Epithelial cell of prostate (primary cell): ENCODE data around the gene MAN1A1.

Experiments
- DNase-seq: peaks from one replicate; pipeline ENCODE4 v3.0.0-alpha.2; 2011; ENCODE audit warnings: low read depth, low spot score
- H3K27ac ChIP-seq: fragments of 450-650 bp; 2 replicates; pipeline ENCODE4 v1.5.1; 2017; ENCODE audit warnings: mild to moderate bottlenecking

Gene MAN1A1

DNA sequence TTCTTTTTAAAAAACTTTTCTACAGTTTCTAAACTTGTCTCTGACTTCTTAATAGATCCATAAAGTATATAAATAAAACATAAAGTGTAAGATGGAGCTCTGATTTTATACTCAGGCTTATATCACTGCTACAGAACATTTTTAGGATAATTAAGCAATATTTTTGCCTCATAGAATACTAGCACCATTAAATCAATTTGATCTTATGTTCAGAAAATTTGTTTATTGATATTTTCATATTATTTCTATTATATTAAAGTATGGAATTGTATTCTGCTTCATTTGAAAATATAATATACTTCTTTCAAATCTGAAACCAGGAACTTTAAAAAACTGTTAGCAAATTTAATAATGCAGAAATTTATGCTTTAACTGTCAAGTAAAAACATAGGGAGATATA lies 106.5 kb downstream of the MAN1A1 start:
- no peak for DNase-seq
- no peak overlapping the region for H3K27ac ChIP-seq

DNA sequence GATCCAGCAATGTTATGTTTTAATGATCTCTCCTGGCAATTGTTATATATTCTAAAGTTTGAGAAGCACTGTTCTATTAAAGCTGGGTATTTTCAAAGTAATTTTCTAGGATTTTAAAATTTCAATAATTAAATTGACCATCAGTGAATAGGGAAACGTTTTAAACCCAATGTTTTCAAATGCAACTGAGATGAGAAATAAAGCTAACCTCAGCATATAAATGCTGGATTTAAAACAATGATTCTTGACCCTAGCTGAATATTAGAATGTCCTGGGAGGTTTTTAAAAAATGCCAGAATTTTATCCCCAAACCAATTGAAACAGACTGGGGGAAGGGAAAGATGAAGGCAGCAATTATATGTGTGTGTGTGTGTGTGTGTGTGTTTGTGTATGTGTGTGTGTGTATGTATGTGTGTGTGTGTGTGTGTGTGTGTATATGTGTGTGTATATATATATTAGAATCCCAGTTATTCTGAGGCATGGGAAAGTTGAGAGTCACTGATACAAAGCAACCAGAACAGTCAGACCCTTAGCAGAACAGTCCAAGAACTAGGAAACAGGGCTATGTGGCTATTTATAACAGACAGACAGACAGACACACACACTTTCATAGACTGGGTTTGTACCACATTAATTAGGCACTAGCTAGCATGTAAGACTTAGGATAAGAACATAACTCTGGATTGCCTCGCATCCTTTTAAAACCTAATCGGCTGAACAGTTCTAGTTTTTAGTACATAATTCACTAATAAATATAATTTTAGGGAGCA lies 107.8 kb downstream of the MAN1A1 start:
- no peak for DNase-seq
- H3K27ac ChIP-seq, result no peak overlapping the region

DNA sequence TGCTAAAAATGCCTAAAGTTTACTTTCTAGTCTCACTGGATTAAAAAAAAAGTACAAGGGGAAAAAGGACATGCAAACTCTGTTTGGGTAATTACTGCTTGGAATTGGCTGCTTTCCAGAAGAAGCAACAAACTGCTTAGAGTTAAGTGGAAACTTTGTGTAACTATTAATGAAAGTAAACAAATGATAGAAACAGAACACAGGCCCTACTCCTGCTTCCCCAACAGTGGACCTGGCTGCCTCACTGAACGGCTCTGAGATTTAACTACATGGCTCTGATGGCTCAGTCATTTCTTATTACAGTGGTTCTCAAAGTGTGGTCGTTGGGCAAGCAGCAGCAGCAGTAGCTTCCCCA lies 108.5 kb downstream of the MAN1A1 start:
- no peak for DNase-seq
- no peak overlapping the region for H3K27ac ChIP-seq

DNA sequence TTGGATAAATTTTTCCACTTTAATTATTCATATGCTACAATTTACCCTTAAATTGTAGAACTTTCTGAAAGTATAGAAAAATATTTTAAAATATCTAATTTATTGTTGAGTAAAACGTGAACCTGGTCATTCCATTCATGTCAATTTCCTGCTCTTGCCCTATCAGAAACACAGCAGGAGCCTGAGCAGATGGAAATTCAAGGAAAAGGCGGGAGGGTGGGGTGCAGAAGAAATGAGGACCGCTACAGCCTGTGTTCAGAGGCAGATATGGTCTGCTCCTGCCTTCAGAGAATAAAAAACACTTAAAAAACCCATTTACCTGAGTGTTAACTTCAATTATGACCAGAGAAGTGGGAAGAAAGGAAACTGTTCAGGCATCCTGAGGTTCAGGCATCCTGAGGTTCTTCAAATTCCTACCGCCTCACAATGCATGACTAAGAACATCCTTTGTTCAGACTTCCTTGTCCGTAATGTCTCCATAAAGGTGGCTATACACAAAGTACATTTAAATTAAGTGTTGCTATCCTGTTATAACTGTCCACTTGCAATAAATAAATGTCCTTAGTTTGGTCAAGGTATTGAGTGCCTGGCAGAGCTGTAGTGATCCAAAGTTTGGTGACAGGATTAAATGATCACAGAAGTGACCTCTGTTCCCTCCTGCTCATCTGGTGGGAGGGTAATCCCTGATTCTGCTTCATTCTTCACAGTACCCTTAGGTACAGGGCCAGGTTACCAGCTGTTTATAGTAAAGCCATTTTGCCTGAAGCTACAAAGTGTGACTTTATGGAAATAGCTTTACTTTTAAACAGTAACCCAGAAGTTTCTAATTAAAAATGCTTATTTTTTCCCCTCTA lies 109.1 kb downstream of the MAN1A1 start:
- H3K27ac ChIP-seq, result no peak overlapping the region
- DNase-seq, result no peak

DNA sequence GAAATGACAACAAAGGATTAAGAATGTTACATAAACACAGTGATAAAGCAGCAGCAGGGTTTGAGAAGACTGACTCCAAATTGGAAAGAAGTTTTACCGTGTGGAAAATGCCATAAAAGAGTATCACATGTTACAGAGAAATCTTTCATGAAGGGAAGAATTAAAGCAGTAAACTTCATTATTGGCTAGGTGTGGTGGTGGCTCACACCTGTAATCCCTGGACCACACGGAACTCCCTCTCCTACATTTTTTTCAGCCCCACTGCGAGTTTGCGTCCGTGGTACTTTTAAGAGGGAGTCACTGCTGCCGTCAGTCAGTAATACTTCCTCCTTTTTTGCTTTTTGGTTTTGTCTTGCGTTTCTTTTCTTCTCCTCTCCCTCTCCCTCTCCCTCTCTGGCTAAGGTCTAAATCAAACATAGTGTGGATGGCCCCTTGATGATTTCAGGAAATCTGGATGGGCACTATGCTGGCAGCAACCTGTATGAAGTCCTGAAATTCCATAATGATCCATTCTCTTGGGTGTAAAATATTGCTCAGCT lies 112.3 kb downstream of the MAN1A1 start:
- DNase-seq, result no peak
- no peak overlapping the region for H3K27ac ChIP-seq

DNA sequence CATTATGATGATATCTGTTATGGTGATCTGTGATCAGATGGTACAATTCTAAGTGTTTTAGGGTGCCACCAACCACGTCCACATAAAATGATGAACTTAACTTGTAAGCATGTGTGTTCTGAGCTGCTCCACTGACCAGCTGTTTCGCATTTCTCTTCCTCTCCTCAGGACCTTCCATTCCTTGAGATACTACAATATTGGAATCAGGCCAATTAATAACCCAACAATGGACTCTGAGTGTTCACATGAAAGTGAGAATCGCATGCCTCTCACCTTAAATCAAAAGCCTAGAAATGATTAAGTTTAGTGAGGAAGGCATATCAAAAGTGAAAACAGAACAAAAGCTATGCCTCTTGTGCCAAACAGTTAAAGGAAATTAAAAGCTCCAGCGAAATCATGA lies 114.6 kb downstream of the MAN1A1 start:
- no peak overlapping the region for H3K27ac ChIP-seq
- no peak for DNase-seq

DNA sequence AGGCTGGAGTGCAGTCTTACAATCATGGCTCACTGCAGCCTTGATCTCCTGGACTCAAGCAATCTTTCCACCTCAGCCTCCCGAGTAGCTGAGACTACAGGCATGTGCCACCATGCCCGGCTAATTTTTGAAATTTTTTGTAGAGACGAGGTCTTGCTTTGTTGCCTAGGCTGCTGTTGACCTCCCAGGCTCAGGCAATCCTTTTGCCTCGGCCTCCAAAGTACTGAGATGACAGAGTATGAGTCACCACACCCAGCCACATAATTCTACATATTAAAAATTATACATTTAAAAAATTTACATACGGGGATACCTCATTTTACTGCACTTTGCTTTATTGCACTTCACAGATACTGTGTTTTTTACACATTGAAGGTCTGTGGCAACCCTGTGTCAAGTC lies 115.1 kb downstream of the MAN1A1 start:
- DNase-seq, result no peak
- H3K27ac ChIP-seq, result no peak overlapping the region

DNA sequence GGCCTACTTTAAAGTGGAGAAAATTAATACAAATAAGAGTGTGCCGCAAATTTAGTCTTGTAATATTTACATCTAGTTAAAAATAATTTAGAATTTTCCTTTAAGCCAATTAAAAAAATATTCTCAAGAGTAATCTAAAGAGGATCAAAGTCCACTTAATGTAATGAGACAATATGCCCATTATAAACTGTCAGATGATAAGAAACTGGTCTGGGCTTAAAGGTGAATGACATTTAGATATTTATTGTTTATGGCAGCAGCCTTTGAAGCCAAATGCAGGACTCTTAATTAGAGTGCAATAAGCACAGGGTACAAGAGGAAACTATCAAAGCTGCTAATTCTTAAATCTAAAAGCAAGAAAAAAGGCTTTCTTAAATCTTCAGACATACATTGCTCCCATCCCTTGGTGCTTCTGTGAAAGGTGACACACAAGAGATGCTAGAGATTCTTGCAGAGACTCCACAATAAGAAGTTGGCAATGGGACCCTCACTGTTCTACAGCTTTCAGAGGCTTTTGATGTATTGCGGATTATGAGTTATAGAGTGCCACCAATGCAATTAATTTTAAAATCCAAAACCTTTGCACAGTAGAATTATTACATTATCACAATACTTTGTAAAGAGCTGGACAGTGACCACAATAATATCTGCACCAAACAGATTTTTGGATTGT lies 116.1 kb downstream of the MAN1A1 start:
- no peak overlapping the region for H3K27ac ChIP-seq
- DNase-seq, result no peak

DNA sequence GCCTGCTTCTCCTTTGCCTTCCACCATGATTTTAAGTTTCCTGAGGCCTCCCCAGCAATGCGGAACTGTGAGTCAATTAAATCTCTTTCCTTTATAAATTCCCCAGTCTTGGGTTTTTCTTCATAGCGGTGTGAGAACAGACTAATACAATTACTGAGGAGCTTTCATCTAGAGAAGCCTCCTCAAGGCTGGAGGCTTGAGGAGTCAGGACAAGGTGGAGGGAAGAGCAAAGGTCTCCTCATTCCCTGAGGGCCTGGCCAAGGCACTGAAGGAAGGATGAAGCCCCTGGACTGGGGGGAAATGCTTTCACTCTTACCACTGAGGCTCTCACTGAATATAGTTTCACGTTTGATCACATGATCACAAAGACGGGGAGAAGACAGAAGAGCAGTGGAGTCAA lies 118.2 kb downstream of the MAN1A1 start:
- H3K27ac ChIP-seq, result no peak overlapping the region
- DNase-seq, result no peak

DNA sequence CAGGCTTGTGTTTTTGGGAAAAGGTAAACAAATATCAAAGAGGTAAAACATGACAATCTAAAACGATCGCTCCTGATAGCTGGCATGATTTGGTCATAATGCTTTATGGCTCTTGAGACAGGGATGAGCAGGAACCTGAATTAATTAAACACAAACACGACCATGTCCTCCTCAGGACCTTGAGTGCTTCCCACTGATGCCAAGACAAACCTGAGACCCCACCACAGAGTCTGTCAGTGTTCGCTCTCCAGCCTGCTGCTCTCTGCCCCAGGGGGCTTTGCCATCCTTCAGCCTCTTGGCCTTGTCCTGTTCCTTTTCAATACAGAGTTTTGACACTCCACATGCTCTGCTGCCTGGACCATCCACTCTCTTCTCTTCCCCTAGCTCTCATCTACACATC lies 119.4 kb downstream of the MAN1A1 start:
- H3K27ac ChIP-seq, result no peak overlapping the region
- no peak for DNase-seq

DNA sequence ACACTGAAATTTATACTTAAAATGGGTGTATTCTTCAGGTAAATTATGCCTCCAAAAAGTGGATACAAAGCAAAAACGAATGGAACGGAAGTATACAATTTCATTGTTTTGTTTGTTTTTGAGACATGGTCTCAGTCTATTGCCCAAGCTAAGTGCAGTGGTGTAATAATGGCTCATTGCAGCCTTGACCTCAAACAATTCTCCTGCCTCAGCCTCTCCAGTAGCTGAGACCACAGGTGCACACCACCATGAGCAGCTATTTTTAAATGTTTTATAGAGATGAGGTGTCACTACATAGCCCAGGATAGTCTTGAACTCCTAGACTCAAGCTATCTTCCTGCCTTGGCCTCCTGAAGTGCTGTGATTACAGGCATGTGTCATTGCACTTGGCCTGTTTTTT lies 122.2 kb downstream of the MAN1A1 start:
- no peak overlapping the region for H3K27ac ChIP-seq
- no peak for DNase-seq

DNA sequence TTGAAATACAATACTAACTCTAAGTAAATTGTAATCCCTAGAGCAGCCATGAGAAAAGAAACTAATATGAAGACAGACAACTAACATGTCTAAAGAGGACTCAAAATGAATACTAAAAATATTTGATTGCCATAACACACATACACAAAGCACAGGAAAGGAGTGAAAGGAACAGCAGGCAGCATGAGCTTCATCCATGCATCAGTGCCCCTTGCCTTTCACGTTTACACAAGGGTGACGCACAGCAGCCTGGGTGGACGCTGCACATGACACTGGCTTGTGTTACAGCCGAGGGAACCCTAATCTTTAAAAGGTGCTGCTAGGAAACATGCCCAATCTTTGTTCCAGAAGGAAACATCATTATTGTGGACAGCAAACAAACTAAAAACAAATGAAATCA lies 123.5 kb downstream of the MAN1A1 start:
- no peak overlapping the region for H3K27ac ChIP-seq

DNA sequence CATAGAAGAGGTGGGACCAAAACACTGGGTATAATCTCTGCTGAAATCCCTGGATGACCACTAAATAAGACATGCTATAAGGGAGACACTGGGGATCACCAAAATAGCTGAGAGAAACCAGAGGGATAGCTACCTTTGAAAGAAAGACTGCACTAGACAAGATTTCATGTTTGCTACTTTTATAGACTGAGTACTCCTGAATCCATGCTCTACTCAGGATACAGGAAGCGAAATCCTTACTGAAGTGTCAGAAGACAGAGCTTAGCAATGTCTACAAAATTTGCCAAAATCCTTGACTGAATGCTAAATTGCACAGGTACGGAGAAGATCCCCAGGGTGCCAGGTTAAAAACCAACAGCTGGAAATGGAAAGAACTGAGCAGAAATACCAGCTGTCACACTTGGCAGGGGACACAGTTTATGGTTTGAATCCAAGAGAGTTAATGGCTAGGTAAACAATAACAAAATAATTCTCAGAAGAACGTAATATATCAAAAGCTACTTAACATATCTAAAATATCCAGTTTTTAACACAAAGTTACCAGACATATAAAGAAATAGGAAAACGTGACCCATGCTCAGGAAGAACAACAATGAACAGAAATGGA lies 125.4 kb downstream of the MAN1A1 start:
- H3K27ac ChIP-seq, result no peak overlapping the region
- DNase-seq, result no peak

More for the DNA sequence above, 123.5 kb downstream of the MAN1A1 start:
- no peak for DNase-seq

DNA sequence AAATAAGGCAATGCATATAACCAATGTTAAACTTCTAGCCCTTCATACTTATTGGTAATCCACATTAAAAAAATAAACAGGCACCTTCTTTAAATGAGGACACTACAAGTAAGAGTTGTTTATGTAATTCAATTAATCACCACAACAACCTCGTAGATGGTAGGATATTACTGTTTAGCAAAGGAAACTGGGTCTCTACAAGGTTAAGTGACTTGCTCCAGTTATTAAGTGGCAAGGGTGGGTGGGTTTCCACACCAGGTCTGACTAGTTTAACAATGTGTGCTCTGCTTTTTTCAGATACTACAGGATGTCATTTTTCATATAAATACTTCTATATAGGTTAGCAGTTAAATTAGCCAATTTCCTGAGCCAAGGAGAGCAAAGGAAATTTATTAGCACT lies 129.1 kb downstream of the MAN1A1 start:
- DNase-seq, result no peak
- H3K27ac ChIP-seq, result no peak overlapping the region

DNA sequence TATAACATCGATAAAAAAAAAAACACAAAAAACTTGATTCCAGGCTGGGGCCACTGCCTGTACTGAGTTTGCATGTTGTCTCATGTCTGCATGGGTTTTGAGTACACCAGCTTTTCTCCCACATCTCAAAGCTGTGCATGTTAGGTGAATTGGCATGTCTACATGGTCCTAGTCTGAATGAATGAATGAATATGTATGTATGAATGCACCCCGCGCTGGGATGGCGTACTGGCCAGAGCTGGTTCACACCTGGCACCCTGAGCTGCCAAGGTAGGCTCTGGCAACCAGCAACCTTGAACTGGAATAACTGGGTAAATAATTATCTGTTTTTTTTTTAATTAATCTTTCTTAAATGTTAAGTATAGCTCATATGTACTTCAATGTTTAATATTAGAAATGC lies 131.0 kb downstream of the MAN1A1 start:
- no peak for DNase-seq
- no peak overlapping the region for H3K27ac ChIP-seq

DNA sequence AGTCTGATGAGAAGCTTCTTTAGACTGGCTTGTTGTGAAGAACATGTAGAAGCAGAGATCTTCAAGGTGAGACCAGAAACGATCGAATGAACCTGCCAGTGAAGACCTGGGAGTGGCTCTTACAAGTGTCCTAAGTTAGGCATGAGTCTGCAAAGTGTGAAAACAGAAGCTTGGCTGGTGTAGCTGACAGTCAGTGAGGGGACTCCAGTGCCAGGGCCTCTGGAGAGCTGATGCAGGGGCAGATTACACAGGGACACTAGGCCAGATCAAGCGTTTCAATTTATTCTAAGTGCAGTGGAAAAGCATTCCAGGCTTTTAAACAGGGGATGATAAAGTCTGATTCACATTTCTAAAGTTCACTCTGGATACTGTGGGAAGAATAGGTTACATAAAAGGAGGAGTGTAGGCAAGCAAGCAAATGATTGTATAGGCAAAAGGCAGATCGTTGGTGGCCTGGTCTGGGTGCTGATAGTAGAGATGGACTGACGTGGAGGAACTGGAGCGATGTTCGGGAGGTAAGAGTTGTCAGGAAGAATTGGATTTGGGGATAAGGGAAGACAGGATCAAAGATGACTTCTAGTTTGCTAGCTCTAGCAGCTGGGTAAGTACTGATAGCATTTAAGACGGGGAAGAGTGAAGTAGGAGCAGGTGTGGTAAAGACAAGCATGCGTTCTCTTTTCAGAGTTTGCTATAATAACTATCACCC lies 133.5 kb downstream of the MAN1A1 start:
- no peak for DNase-seq
- no peak overlapping the region for H3K27ac ChIP-seq

DNA sequence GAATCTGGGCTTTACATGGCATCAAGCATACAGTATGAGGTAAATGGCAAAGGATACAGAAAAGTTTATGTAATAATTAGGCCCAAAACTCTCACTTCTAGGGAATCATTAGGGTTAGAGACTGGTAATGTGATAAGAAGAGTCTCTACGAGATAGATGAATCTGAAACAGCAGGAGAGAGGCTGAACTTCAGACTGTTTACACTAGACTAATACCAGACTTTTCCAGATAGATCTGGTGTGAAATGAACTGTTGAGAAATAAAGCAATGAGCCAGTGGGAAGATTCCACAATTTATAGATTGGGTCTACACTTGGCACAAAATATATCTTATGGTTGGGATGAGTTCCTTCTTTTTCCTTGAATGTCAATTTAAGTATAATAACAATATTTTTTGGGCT lies 134.3 kb downstream of the MAN1A1 start:
- no peak overlapping the region for H3K27ac ChIP-seq
- DNase-seq, result no peak

DNA sequence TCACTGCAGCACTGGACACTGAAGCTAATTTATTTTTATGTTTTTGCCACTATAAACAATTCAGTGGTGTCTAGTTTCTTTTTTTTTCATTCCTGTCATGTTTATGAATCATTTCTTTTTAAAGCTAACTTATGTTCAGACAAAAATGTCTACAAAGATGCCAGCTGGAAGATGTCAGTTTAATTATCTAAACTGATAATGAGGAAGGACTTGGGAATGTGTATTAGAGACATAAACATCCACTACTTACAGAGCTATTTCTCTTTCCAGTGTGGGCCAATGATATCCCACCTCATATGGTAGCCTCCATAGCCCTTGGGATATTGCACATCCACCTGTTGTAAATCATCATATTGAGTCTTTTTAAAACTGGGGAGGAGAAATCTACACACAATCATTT lies 139.0 kb downstream of the MAN1A1 start:
- DNase-seq, result no peak
- H3K27ac ChIP-seq, result no peak overlapping the region

DNA sequence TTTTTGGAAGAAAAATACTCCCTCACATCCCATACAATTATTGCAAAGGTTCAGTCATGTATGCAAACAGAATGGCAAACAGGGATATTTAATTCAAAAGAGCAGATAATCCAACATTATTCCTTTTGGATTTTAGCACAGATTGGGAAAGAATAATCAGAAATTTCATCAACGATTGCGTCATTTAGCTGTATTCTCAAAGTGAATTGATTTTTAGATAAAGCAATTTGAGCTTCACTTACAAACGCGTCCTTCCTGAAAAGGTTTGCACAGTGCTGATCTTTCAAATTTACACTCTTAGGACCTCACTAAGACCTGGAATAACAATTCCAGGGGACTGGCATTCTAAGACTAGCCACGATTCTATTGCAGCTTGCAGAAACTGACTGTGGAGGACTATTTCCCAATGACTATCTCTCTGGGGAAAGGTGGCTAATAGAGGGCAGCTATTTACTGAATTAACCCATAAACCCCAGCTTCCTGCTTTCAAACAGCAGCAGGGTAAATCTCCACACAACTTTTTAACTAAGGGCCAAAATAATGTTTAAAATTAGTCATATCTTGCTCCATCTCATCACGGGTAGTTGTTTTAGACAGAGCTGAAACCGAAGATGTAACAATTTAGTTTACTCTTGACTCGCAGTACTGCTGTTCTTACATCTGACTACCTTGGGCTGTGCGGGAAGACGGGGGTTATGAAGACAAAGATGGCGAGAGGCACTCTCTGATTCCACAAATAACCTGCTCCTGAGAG lies 139.9 kb downstream of the MAN1A1 start:
- no peak overlapping the region for H3K27ac ChIP-seq
- no peak for DNase-seq
